HG03520 (cell line): Measurements from ENCODE around the gene TAMM41.
"Not testable (repeated sequence)": the region's sequence is repeated elsewhere in the genome, so short reads cannot be mapped to it uniquely, and the experiment has no call there.

Source experiments
- ATAC-seq: cut with Tn5 transposase; IDR thresholded peaks from one replicate; pipeline ENCODE4 v1.9.1; 2021; ENCODE audit warnings: mild to moderate bottlenecking, moderate library complexity; ENCODE audit not compliant: unreplicated experiment

The TAMM41 gene

DNA sequence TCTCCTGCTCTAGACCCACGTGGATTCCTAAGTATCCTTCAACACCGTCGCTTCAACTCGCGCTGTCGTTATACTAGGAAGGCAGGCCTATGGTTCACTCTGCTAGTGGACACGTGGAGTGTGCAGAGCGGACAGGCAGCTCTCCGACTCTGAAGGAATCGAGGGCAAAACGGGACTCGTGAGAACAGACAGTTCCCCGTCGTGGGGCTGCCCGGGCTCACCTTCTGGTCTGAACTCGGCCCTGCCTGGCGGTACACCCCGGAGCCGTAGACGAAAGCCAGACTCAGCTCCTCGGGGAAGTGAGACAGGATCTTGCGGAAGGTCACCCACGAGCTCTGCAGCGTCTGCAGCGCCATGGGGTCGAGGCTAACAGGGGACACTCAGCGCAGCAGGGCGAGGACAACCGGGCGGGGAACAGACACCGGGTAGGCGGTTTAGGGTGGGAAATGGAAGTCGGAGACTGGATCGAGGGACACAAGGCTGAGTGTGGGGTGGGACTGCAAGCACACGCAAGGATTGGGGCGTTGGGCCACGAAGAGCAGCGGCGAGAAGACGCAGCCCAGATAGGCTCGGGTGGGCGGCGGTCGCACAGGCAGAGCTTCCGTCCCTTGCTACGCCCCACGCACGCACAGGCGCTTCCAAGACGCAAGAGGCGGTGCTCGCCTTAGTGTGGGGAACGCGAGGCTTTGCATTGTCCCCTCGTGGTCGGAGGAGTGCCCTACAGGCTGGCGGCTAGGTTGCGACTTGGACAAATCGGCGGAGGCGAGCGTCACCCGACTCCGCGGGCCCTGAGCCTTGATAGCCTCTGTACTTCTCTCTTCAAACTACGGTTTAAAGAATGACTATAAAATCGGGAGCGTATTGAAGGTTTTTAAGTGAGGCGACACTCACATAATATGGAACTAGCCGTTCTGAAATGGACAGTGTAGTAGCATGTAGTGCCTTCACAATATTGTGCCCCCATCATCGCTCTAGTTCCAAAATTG lies at the start of gene TAMM41:
Gene TAMM41, minus strand, starts transcription at position 605 of the 986 bp plus-strand sequence. Its CDS starts 249 bp downstream, at position 356.
- ATAC-seq = peak; percentile 100

DNA sequence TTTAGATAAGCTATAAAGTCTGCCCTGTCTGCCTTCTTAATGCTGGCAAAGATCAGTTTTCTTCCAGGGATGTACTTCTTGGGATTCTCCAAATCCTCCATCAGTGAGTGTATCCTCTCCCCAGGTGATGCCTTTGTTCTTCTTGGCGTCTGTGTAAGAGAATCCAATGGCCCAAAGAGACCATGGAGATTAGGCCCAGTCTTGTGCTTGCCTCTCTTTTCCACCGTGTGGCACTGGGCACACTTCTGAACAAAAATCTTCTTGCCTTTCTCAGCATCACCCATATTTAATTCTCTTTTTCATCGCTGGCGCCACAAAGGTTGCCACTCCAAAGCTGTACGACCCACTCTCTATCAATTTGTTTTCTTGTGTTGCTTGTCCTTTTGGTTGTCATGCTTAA lies 32.2 kb upstream of the TAMM41 start:
- ATAC-seq = no peak

GRCh38 chr3:11874707-11875106 lies 28.0 kb upstream of the TAMM41 start:
- not testable (repeated sequence) for ATAC-seq

DNA sequence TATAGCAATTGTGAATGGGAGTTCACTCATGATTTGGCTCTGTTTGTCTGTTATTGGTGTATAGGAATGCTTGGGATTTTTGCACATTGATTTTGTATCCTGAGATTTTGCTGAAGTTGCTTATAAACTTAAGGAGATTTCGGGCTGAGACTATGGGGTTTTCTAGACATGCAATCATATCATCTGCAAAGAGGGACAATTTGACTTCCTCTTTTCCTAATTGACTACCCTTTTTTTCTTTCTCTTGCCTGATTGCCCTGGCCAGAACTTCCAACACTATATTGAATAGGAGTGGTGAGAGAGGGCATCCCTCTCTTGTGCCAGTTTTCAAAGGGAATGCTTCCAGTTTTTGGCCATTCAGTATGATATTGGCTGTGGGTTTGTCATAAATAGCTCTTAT lies 17.1 kb upstream of the TAMM41 start:
- ATAC-seq = not testable (repeated sequence)

DNA sequence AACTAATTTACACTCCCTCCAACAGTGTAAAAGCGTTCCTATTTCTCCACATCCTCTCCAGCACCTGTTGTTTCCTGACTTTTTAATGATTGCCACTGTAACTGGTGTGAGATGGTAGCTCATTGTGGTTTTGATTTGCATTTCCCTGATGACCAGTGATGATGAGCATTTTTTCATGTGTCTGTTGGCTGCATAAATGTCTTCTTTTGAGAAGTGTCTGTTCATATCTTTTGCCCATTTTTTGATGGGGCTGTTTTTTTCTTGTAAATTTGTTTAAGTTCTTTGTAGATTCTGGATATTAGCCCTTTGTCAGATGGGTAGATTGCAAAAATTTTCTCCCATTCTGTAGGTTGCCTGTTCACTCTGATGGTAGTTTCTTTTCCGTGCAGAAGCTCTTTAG lies 15.9 kb upstream of the TAMM41 start:
- not testable (repeated sequence) for ATAC-seq

DNA sequence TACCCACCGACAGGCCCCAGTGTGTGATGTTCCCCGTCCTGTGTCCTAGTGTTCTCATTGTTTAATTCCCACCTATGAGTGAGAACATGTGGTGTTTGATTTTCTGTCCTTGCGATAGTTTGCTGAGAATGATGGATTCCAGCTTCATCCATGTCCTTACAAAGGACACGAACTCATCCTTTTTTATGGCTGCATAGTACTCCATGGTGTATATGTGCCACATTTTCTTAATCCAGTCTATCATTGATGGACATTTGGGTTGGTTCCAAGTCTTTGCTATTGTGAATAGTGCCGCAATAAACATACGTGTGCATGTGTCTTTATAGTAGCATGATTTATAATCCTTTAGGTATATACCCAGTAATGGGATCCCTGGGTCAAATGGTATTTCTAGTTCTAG lies 15.5 kb upstream of the TAMM41 start:
- not testable (repeated sequence) for ATAC-seq

GRCh38 chr3:11860213-11860612 lies 13.5 kb upstream of the TAMM41 start:
- ATAC-seq = not testable (repeated sequence)

GRCh38 chr3:11853450-11853849 lies 6.8 kb upstream of the TAMM41 start:
- no peak for ATAC-seq

DNA sequence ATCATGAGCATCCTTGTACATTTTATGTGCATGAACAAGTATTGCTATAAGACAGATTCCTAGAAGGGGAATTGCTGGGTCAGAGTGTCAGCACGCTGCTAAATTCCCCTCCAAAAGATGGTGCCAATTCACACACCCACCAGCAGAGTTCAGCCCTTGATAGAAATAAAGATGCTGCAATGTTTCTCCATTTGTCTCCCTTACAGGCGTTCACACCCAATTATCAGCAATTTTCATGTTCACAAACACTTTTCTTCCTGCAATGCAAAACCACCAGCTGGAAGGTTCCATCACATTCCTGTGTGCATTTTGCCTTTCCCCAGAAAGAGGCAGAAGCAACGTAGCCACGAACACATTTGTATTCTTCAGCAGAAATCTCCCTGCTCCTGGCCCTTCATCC lies 3.3 kb upstream of the TAMM41 start:
- no peak for ATAC-seq

DNA sequence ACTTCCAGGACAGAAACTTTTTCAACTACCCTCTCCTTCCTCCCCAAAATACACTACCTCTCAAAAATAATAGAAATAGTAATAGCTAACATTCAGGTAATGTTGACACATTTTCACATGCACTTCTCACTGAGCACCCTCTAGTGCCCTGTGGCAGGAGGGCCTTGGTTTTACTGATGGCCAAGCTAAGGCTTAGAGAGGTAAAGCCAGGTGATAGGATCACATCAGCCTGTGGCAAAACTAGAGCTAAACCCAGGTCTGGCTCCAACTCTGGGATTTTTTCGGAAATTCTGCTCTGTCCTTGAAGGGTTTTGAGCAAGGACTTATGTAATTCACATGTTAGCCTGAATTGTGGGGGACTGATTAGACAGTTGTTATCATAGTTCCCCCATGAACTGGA lies 922 bp upstream of the TAMM41 start:
- ATAC-seq = no peak

DNA sequence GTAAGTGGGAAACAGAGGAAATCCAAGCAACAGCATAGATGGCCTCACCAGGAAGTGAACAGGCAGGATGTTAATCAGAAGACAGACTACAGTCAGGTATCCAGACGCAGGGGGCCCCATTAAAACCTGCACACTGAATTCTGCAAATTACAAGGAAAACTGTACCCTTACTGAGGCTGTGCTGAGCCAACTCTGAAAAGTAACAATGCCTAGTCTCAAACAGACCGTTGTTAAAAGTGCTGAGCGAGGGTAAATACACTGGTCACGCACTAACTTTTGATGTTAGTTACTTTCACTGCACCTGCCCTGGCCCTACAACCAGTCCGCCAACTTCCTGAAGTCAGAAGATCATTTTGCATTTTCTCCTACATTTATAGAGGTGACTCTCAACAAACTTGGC lies 1.0 kb downstream of the TAMM41 start:
- no peak for ATAC-seq

DNA sequence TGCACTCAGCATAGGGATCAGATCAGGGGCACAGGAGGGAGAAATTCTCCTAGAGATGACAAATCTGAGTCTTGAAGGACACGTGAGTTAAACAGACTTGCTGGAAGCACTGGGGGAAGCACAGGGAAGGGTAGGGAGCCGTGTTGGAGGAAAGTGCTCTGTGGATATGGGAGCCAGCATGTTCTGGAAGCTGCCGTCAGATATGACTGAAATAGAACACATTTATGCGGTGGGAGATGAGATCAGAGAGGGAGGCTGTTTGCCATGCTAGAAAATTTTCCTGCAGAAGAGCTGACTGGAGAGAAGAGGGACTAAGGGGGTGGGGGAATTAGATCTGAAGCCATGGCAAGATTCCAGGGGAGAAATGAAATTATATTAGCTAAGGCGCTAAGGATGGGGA lies 1.8 kb downstream of the TAMM41 start:
- ATAC-seq = no peak

DNA sequence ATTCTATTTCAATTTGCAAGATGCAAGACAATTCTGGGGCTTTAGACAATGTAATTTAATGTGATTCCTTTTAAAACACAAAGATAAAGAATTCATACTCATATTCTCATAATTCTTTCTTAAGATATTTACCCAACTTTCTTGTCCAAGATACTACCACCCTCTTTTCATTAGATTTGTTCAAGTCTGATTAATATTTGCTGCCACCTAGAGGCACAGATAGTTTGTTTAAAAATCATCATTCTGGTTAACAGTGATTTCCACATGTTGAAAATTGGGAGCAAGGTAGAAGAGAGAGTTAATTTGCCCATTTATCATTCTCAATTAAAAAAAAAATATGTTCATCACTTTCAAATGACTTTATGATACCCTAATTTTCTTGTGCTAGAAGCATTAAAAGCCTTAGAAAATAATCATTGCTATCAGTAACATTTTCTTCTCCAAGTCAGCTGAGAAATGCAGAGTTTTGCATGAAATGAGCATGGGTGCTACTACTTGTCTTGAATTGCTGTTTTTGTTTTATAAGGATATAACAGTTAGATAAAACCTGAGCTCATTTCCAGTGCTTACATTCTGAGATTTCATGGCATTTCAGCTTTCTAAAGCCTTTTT lies 11.6 kb downstream of the TAMM41 start:
- no peak for ATAC-seq

DNA sequence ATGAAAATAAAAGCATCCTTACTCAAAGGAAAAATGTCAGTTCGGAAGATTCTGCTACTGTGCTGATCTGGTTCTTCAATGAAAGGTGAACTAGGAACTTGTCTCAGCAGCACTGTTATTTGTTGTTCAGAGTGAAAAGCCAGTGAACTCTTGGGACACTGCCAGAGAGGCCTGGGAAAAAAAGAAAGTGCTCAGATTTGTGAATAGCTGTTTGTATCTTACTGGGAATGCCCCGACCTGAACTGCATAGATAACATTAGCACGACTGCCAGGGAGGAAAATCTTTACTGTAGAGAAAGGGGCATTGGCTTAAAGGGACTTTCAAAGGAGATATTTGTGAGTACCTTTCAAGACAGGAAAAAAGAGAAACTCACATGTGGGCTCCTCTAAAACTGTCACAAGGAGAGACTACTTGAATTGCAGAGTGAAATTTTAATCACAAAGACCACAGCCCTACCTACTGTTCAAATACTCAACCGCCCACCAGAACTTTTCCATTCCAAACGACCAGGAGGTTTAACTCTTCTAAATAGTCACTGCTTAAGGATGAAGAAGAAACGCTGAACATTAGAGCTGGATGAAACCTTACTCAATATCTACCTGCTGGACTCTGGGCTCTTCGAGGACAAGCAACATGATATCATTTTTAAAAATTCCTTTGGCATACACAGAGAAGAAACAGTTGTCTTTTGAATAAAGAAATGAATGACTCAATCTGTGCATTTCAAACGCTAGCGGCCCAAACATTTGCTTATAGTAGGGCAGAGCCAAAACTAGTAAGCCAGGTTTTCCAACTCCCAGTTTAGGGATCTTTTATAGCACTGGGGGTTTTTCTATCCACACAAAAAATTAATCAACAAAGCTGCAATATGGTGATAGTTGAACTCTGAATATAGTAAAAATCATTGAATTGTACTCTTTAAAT lies 13.4 kb downstream of the TAMM41 start:
- no peak for ATAC-seq

DNA sequence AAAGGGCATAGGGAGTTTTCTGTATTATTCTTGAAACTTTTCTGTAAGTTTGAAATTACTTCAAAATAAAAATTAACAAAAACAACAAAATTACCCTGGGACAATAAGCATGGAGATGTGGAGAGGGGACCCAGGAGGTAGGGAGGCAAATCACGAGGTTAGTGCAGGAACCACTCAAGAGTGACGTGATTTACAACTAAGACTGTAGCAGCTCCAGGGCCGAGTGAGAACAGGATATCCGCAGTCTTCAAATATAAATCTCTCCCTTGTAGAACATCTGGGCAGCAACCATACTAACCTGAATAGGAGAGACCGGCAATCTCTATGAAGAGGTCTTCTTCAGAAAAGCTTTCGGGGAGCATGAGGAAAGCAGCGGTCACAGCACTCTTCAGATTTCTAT lies 17.3 kb downstream of the TAMM41 start:
- no peak for ATAC-seq

DNA sequence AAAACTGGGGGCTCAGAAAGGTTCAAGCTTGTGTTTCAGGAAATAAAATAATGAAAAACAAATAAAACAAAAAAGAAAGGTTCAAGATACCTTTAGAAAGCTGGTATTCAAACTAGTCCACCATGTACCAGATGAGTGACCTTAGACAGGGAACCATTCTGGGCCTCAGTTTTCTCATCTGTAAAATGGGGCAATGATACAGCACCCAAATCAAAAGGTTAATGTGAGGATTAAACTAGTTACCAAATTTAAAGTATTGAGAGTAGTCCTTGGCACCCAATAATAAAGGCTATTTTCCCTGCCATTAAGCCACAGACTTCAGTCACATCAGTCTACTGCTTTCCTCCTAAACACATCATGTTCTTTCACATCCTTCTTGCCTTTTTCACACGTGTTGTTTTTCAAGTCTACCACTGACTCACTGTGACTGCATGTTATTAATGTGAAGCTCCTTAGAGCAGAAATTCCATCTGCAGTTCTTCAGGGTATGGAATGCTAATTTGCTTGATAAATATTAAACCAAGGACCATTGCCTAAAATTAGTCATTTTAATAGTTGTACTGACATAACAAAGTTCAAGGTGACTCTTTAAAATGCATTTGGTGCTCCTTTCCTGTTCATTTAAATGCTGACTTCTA lies 19.9 kb downstream of the TAMM41 start:
- ATAC-seq = no peak

GRCh38 chr3:11825301-11825700 lies 21.4 kb downstream of the TAMM41 start:
- ATAC-seq = no peak

- ATAC-seq = peak; percentile 80
Observed at GRCh38 chr3:11820531-11821041, 26.1 kb downstream of the TAMM41 start.

GRCh38 chr3:11819146-11819689 lies 27.5 kb downstream of the TAMM41 start:
- no peak for ATAC-seq

DNA sequence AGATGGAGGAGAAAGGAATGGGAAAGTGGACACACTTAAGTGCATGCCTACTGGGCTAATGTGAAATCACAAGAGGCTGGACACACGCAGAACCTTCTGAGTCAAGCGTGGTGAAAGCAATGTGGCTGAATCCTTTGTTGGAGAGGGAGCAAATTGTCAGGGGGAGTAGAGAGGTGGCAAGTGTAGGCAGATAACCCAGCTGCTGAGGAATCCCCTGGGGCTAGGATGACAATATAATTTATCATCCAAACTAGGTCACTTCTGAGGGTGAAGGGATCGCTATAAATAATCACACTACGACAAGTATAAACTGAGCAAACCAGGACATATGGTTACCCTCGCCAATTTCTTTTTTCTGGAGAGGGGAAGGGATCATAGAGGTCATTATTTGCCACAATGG lies 28.7 kb downstream of the TAMM41 start:
- no peak for ATAC-seq
